GM18519 (cell line): ENCODE data around the gene ENTPD5.
"Not testable (repeated sequence)": the region's sequence is repeated elsewhere in the genome, so short reads cannot be mapped to it uniquely, and the experiment has no call there.

ENCODE experiments used
- ATAC-seq: cut with Tn5 transposase; IDR thresholded peaks from one replicate; pipeline ENCODE4 v1.9.1; 2021; ENCODE audit warnings: mild to moderate bottlenecking, moderate library complexity; ENCODE audit not compliant: unreplicated experiment, low FRiP score

Gene ENTPD5

GRCh38 chr14:74008843-74009499, 10.1 kb downstream of the ENTPD5 start:
- ATAC-seq, result no peak

GRCh38 chr14:74005664-74006063, 13.4 kb downstream of the ENTPD5 start:
- ATAC-seq, result not testable (repeated sequence)

DNA sequence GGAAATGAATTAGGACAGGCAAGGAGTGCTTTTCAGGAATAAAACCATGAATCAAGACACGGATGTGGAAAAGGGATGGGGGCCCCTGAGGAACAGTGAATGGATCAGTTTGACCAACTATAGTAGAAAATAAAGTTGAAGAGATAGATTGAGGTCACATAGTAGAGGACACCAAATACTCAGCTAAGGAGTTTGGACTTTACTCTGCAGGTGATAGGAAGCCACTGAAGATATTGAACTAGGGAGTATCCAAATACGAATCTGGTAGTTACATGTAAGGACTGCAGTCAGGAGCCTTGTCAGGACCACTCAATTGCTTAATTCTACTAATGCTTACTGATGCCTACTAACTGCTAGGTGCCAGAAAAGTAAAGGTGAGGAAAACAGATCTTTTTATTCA, 20.4 kb downstream of the ENTPD5 start:
- ATAC-seq, result no peak

- no peak for ATAC-seq
Measured at GRCh38 chr14:73997944-73998447, 21.1 kb downstream of the ENTPD5 start.

DNA sequence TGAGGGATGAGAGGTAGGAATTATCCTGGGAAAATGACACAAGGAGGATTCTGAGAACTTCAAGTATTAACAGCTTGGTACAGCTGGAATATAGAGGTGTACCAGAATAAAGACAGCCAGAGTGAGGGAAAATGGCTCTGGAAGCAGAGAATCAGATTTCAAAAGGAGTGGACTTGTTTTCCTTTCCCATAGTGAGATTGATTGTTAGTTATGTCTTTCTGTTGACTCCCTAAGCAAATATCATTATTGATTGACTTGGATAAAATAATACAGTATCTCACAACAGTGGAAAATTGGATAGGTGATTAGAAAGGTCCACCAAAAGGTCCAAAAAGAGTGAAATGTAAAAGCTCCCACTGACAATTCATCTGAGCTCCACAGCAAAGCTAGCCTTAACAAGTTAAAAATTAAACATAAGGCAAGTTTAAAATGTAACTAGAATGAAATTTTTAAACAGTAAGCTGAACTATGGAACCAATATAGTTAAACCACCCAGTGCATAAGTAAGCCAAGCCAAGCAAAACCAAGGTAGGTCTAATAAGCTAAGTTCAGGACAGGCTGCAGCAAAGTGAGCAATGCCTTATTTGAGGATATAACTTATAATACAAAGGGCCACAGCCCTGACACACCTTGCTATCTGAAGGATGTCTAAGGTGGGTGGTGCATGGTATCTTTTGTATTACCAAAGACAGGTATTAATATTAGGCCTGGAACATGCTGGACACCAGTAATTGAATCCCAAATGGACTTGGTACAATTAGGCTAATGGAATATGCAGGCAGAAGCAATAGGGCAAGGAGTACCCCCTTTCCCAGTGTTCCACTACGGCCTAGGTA, 21.8 kb downstream of the ENTPD5 start:
- ATAC-seq, result no peak

GRCh38 chr14:73996731-73997107, 22.4 kb downstream of the ENTPD5 start:
- no peak for ATAC-seq

DNA sequence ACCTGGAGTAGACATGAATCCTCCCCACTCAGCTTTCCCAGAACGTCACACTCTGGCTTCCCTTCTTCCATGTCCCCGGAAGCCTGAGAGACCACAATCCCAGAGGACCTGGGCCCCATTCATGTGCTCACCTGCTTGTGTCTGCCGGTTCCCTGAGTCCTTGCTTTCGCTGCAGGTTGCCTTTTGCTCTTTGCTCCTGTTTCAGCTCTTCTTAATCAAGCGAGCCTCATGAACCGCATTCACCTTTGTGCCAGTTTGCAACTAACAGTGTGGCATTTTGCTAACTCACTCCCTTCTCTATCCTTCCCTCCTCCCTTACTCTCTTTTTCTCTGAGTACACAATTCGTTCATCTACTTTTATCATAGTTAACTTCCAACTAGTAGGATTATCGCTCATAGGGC, 23.1 kb downstream of the ENTPD5 start:
- no peak for ATAC-seq

DNA sequence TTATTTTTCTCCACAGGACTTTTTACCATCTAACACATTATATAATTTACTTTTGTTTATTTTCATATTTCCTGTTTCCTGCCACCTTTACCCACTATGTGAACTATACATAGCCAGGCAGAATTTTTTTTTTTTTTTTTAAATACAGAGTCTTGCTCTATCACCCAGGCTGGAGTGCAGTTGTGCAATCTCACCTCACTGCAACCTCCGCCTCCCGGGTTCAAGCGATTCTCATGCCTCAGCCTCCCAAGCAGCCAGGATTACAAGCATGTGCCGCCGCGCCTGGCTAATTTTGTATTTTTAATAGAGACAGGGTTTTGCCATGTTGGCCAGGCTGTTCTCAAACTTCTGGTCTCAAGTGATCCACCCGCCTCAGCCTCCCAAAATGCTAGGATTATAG, 24.2 kb downstream of the ENTPD5 start:
- not testable (repeated sequence) for ATAC-seq

DNA sequence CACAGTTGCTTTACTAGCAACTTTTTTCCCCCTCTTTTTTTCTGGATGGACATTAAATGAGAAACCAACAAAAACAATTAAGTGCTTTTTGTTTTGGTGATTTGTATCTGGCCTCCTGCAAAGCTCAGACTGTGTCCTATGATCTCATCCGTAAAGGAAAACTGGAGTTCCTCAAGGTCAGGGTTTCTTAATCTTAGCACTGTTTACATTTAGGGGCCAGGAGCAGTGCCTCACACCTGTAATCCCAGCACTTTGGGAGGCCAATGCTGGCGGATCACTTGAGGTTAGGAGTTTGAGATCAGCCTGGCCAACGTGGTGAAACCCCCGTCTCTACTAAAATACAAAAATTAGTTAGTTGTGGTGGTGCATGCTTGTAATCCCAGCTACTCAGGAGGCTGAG, 28.0 kb downstream of the ENTPD5 start:
- no peak for ATAC-seq

DNA sequence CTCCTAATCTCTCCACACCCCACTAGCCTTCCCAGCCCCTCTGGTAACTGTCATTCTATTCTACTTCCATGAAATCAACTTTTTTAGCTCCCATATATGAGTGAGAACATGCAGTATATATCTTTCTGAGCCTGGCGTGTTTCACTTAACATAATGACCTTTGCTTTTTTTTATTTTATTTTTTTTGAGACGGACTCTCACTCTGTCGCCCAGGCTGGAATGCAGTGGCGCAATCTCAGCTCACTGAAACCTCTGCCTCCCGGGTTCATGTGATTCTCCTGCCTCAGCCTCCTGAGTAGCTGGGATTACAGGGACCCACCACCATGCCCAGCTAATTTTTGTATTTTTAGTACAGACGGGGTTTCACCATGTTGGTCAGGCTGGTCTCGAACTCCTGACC, 30.4 kb downstream of the ENTPD5 start:
- ATAC-seq, result not testable (repeated sequence)

GRCh38 chr14:73988065-73988464, 31.0 kb downstream of the ENTPD5 start:
- ATAC-seq, result no peak

- ATAC-seq, result no peak
Measured at GRCh38 chr14:73977896-73978295, 41.2 kb downstream of the ENTPD5 start.

DNA sequence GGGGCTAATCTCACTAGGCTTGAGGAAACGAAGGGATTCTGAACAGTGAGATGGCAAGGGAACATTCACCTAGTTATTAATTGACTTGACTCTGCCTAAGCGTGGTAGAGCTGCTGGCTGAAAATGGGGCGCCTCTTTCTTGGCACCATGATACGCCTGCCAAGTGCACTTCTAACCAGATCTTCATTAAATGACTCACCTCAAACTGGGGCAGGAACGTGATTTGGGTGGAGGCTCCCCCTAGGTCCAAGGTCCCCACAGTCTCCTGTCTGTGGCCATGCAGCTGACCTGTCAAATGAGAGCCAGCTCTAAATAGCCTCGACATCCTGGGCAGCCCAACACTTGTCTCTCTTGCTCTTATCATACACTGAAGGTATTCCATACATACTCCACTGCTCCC, 43.0 kb downstream of the ENTPD5 start:
- no peak for ATAC-seq

DNA sequence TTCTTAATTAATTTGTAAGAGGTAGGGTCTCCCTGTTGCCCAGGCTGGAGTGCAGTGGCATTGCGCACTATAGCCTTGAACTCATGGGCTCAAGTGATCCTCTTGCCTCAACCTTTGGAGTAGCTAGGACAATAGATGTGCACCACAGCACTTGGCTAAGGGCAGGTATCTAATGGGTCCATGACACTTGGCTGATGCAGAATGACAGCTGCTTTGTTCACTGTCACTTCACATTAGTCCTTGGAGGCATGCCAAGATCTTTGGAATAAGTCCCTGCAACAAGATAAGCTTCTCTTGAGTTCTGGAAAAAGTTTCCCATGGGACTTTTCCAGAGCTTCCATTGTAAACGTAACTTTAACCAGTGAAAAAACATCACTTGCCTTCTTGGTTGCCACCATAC, 45.6 kb downstream of the ENTPD5 start:
- ATAC-seq, result no peak

DNA sequence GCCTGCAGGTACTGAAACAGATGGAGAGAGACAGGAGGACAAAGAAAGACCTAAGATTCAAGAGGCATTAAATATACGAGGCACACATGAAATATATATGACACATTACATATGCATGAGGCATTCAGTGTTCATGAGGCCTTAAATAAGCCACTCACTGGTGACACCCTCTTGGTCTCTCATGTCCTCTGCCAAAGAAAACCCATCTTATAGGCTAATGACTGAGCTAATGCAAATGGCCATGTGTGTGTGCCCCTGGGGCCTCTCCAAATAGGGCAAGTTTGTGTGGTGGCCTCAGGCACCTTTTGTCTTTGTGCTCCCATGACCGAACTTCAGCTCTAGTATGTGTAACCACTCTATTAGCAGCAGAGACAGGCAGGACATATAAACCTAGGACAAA, 50.2 kb downstream of the ENTPD5 start:
- ATAC-seq, result no peak

DNA sequence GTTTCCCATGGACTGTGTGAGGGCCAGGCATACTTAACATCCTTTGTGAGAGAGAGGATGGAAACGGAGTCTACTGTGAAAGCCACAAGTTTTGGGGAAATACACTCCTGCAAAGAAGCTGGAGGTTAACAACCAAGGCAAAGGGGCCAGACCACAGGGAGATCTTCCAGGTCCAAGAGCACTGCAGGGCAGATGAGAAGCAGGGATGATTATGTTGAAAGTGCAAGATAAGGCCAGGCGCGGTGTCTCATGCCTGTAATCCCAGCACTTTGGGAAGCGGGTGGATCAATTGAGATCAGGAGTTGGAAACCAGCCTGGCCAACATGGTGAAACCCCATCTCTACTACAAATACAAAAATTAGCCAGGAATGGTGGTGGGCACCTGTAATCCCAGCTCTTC, 53.9 kb downstream of the ENTPD5 start:
- no peak for ATAC-seq

DNA sequence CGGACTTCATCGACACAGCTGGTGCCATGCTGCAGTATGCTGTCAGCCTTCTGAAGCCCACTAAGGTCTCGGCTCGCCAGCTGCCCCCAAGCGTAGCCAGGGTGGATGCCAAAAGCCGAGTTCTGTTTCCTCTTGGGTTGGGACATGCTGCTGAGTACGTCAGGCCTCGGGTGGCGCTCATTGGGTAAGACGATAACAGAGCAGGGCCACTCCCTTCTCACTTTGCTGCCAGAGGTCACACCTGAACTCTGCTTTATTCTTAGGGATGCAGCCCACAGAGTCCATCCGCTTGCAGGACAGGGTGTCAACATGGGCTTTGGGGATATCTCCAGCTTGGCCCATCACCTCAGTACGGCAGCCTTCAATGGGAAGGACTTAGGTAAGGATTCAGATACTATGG, 57.9 kb downstream of the ENTPD5 start:
- ATAC-seq, result no peak

GRCh38 chr14:73958591-73958990, 60.5 kb downstream of the ENTPD5 start:
- no peak for ATAC-seq

GRCh38 chr14:73955674-73956073, 63.4 kb downstream of the ENTPD5 start:
- no peak for ATAC-seq

DNA sequence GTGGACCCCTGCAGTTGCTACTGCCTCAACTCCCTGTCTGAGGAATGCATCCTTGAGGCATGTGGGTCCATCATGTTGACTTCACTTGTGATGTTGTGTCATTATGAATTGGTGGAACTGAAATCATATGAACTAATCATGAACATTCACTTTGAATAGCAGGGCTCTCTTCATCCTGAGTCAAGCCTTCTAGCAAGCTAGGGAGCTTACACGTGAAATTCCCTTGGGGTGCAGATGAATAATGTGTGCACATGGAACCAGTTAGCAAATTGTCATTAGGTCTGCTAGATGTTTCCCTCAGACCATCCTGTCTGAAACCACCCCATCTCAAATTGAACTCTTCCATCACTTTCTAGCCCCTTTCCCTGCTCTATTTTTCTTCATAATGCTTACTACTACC, 65.4 kb downstream of the ENTPD5 start:
- ATAC-seq, result no peak

DNA sequence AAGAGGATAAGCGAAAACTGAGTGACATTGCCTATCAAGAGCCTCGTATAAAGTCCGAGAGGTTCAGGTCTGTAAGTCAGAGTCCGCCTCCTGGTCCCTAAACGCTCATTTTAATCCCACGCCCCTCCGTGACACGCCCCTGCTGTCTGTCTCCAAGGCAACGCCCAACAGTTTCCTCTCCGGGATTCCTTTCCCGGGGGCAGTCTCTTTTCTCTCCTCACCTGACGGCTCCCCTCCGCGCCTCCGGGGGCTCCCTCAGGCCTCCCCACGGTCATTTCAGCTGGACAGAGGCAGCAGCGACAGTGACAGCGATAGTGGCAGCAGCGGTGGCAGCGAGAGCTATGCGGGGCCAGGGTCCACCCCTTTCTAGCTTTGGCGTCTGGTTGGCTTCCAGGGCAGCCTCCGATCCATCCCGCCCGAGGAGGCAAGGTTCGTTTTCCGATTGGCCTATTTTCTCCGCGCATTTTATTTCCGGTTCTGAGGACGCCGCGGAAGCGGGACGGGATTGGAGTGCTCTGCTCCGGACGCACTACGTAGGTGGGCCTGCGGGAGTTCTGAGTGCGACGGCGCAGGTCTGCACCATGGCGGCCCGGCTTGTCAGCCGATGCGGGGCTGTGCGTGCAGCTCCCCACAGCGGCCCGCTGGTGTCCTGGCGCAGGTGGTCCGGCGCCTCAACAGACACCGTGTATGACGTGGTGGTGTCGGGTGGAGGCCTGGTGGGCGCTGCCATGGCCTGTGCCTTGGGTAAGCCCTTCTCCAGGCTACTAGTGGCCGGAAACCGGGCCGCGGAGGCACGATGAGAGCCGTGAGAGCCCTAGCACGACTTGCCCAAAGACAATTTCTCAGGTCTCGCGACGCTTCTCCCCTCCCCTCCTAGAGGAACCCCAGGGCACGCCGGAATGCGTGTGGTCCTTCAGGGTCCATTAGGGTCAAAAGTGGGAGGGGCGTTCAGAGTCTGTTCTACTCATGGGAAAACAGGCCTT, 69.0 kb downstream of the ENTPD5 start, which contains the start of the genes COQ6 and FAM161B:
COQ6 (plus strand) TSS at position 551 of the 983 bp plus-strand sequence; CDS start at position 582, 31 bp downstream.
FAM161B (minus strand) TSS at position 343 of the 983 bp plus-strand sequence; CDS start at position 275, 68 bp downstream.
- ATAC-seq, result peak; percentile 87
